Activated CD8-positive, alpha-beta T cell treated with anti-CD3 and anti-CD28 coated beads, Interleukin-2, amount 10 ng/mL, durations not matched to agents 7 days and 5 days (primary cell): ENCODE results near the gene TRPM3. TPM values are rescaled to one million over a fixed set of nuclear protein-coding genes. Genes with fewer than 3 reads are reported as not detected.

Experiments
- ATAC-seq: fragments of 150-1000 bp; cut with Tn5 transposase; one replicate; pipeline ENCODE4 v1.10.0; 2021; ENCODE audit warnings: moderate library complexity
- CTCF ChIA-PET: fragments of 350-600 bp; sonication (Branson Sonifier 250); formaldehyde crosslinking; loops from one replicate; lab custom pipeline; 2021; ENCODE audit warnings: antibody characterized with exemption; lab: Charles Lee
- POLR2A ChIA-PET: fragments of 350-600 bp; sonication (Branson Sonifier 250); formaldehyde crosslinking; loops from one replicate; lab custom pipeline; 2021; ENCODE audit warnings: antibody characterized with exemption; lab: Charles Lee
- DNase-seq: peaks from one replicate; pipeline ENCODE4 v3.0.0-alpha.2; 2020
- H3K27ac Mint-ChIP-seq: one replicate; pipeline ENCODE4 v1.8.0; 2021; ENCODE audit warnings: mild to moderate bottlenecking, mixed read lengths
- H3K27me3 Mint-ChIP-seq: one replicate; pipeline ENCODE4 v1.8.0; 2021; ENCODE audit warnings: low read depth, mixed read lengths
- H3K36me3 Mint-ChIP-seq: one replicate; pipeline ENCODE4 v1.8.0; 2021; ENCODE audit warnings: low read depth, mixed read lengths
- H3K4me1 Mint-ChIP-seq: one replicate; pipeline ENCODE4 v1.8.0; 2021; ENCODE audit warnings: low read depth, mixed read lengths
- H3K4me3 Mint-ChIP-seq: one replicate; pipeline ENCODE4 v1.8.0; 2021; ENCODE audit warnings: mild to moderate bottlenecking, mixed read lengths
- H3K9me3 Mint-ChIP-seq: one replicate; pipeline ENCODE4 v1.8.0; 2022; ENCODE audit warnings: mixed read lengths; ENCODE audit not compliant: insufficient read depth
- total RNA-seq, 2 experiments: library from RNA; stranded (reverse); gene quantifications; one replicate each; pipeline ENCODE4 v1.2.3, GENCODE V29; 2021

The TRPM3 gene
- total RNA-seq, 2 experiments from 2014 or later = not detected

- Mint-ChIP-seq H3K27me3 (no peaks in the 10 kb centered on the region), H3K4me3 (no peak overlapping the region), H3K36me3 (no peaks in the 10 kb centered on the region), H3K27ac (no peak overlapping the region), H3K4me1 (no peaks in the 10 kb centered on the region), H3K9me3 (no peaks in the 10 kb centered on the region)
- CTCF ChIA-PET = interaction anchor here (0.9 to 1.5 kb wide), 3 partner anchors 11 to 63 kb away, joined by 3 to 5 read pairs (median 4); no protein-coding TSS in a partner anchor
- POLR2A ChIA-PET = interaction anchor here (0.6 kb wide), 1 partner anchor 15 kb away, joined by 3 read pairs; no protein-coding TSS in a partner anchor
- ATAC-seq = no peak
- DNase-seq = no peak
Observed at GRCh38 chr9:70577671-70578070, 543.8 kb downstream of the TRPM3 start.

- Mint-ChIP-seq H3K4me3 (no peak overlapping the region), H3K9me3 (no peaks in the 10 kb centered on the region), H3K36me3 (no peaks in the 10 kb centered on the region), H3K27ac (no peak overlapping the region), H3K4me1 (no peaks in the 10 kb centered on the region), H3K27me3 (no peaks in the 10 kb centered on the region)
- ChIA-PET CTCF (interaction anchor here (3.0 kb wide), 1 partner anchor 26 kb away, joined by 15 read pairs; no protein-coding TSS in a partner anchor), POLR2A (no interaction called here)
- ATAC-seq (no peak), DNase-seq (no peak)
Observed at GRCh38 chr9:70576116-70576515, 545.3 kb downstream of the TRPM3 start.

GRCh38 chr9:70574151-70574837 lies 547.1 kb downstream of the TRPM3 start:
- Mint-ChIP-seq H3K4me3 (no peak overlapping the region), H3K9me3 (no peaks in the 10 kb centered on the region), H3K36me3 (no peaks in the 10 kb centered on the region), H3K27me3 (no peaks in the 10 kb centered on the region), H3K4me1 (no peaks in the 10 kb centered on the region), H3K27ac (no peak overlapping the region)
- CTCF ChIA-PET = interaction anchor here (1.0 to 3.0 kb wide), 2 partner anchors 10 to 28 kb away, joined by 3 to 15 read pairs; no protein-coding TSS in a partner anchor
- ATAC-seq (no peak), DNase-seq (no peak)
- POLR2A ChIA-PET = interaction anchor here (0.6 kb wide), 1 partner anchor 13 kb away, joined by 5 read pairs; no protein-coding TSS in a partner anchor

GRCh38 chr9:70573308-70573707 lies 548.1 kb downstream of the TRPM3 start:
- POLR2A ChIA-PET = no interaction called here

GRCh38 chr9:70571258-70571657 lies 550.2 kb downstream of the TRPM3 start:
- H3K36me3 Mint-ChIP-seq = no peaks in the 10 kb centered on the region
- H3K4me3 Mint-ChIP-seq = no peak overlapping the region

More at GRCh38 chr9:70573308-70573707, 548.1 kb downstream of the TRPM3 start:
- Mint-ChIP-seq H3K36me3 (no peaks in the 10 kb centered on the region), H3K9me3 (no peaks in the 10 kb centered on the region), H3K27me3 (no peaks in the 10 kb centered on the region), H3K4me1 (no peaks in the 10 kb centered on the region), H3K27ac (no peak overlapping the region), H3K4me3 (no peak overlapping the region)
- ATAC-seq (no peak), DNase-seq (no peak)
- CTCF ChIA-PET = no interaction called here

GRCh38 chr9:70569791-70570190 lies 551.6 kb downstream of the TRPM3 start:
- POLR2A ChIA-PET = no interaction called here
- peaks cover 25% of the 10 kb centered on the region for H3K4me1 Mint-ChIP-seq

More at GRCh38 chr9:70571258-70571657, 550.2 kb downstream of the TRPM3 start:
- H3K4me1 Mint-ChIP-seq = peaks cover 12% of the 10 kb centered on the region
- no peak for DNase-seq
- no peaks in the 10 kb centered on the region for H3K27me3 Mint-ChIP-seq
- POLR2A ChIA-PET = no interaction called here
- H3K27ac Mint-ChIP-seq = no peak overlapping the region
- ATAC-seq = no peak
- CTCF ChIA-PET = interaction anchor here (0.6 to 0.8 kb wide), 2 partner anchors 31 to 231 kb away, joined by 3 read pairs; no protein-coding TSS in a partner anchor
- no peaks in the 10 kb centered on the region for H3K9me3 Mint-ChIP-seq

GRCh38 chr9:70569070-70569772 lies 552.2 kb downstream of the TRPM3 start:
- Mint-ChIP-seq H3K4me1 (peaks cover 31% of the 10 kb centered on the region), H3K4me3 (no peak overlapping the region), H3K9me3 (no peaks in the 10 kb centered on the region), H3K27me3 (no peaks in the 10 kb centered on the region), H3K27ac (no peak overlapping the region), H3K36me3 (no peaks in the 10 kb centered on the region)
- POLR2A ChIA-PET = no interaction called here
- CTCF ChIA-PET = interaction anchor here (1.9 kb wide), 1 partner anchor 33 kb away, joined by 5 read pairs; no protein-coding TSS in a partner anchor
- ATAC-seq (no peak), DNase-seq (no peak)

More at GRCh38 chr9:70569791-70570190, 551.6 kb downstream of the TRPM3 start:
- CTCF ChIA-PET = interaction anchor here (1.9 kb wide), 1 partner anchor 33 kb away, joined by 5 read pairs; no protein-coding TSS in a partner anchor
- H3K27ac Mint-ChIP-seq = no peak overlapping the region
- H3K36me3 Mint-ChIP-seq = no peaks in the 10 kb centered on the region
- H3K27me3 Mint-ChIP-seq = no peaks in the 10 kb centered on the region
- DNase-seq (no peak), ATAC-seq (no peak)
- H3K4me3 Mint-ChIP-seq = no peak overlapping the region
- no peaks in the 10 kb centered on the region for H3K9me3 Mint-ChIP-seq

- ChIA-PET CTCF (interaction anchor here (2.0 to 6.7 kb wide), 2 partner anchors 11 to 35 kb away, joined by 5 to 64 read pairs; no protein-coding TSS in a partner anchor), POLR2A (interaction anchor here (1.2 to 1.4 kb wide), 2 partner anchors 147 to 156 kb away, joined by 3 to 4 read pairs; no protein-coding TSS in a partner anchor)
- peaks cover 47% of the 10 kb centered on the region for H3K4me1 Mint-ChIP-seq
- H3K4me3 Mint-ChIP-seq = no peak overlapping the region
- peaks cover 3% of the 10 kb centered on the region for H3K36me3 Mint-ChIP-seq
- no peaks in the 10 kb centered on the region for H3K27me3 Mint-ChIP-seq
- H3K9me3 Mint-ChIP-seq = no peaks in the 10 kb centered on the region
- DNase-seq (no peak), ATAC-seq (no peak)
- no peak overlapping the region for H3K27ac Mint-ChIP-seq
Observed at GRCh38 chr9:70567511-70567910, 553.9 kb downstream of the TRPM3 start.

GRCh38 chr9:70566751-70567150 lies 554.7 kb downstream of the TRPM3 start:
- POLR2A ChIA-PET = interaction anchor here (0.7 to 2.4 kb wide), 5 partner anchors 18 to 156 kb away, joined by 3 to 9 read pairs (median 4); no protein-coding TSS in a partner anchor
- no peaks in the 10 kb centered on the region for H3K27me3 Mint-ChIP-seq
- DNase-seq = no peak
- CTCF ChIA-PET = interaction anchor here (1.0 to 6.7 kb wide), 8 partner anchors 11 to 148 kb away, joined by 3 to 64 read pairs (median 3); no protein-coding TSS in a partner anchor
- peaks cover 51% of the 10 kb centered on the region for H3K4me1 Mint-ChIP-seq
- H3K27ac Mint-ChIP-seq = peak overlapping the region; percentile 44
- no peak for ATAC-seq
- H3K4me3 Mint-ChIP-seq = no peak overlapping the region
- peaks cover 3% of the 10 kb centered on the region for H3K36me3 Mint-ChIP-seq
- H3K9me3 Mint-ChIP-seq = no peaks in the 10 kb centered on the region

- ChIA-PET CTCF (interaction anchor here (1.0 to 6.7 kb wide), 8 partner anchors 10 to 147 kb away, joined by 3 to 64 read pairs (median 3); no protein-coding TSS in a partner anchor), POLR2A (interaction anchor here (0.7 to 2.4 kb wide), 5 partner anchors 17 to 155 kb away, joined by 3 to 9 read pairs (median 4); no protein-coding TSS in a partner anchor)
- Mint-ChIP-seq H3K36me3 (peaks cover 3% of the 10 kb centered on the region), H3K27me3 (no peaks in the 10 kb centered on the region), H3K4me3 (no peak overlapping the region), H3K9me3 (no peaks in the 10 kb centered on the region), H3K27ac (peak overlapping the region; percentile 35), H3K4me1 (peaks cover 57% of the 10 kb centered on the region)
- ATAC-seq (peak; percentile 24), DNase-seq (peak; percentile 48)
Observed at GRCh38 chr9:70566066-70566465, 555.4 kb downstream of the TRPM3 start.
